K562 (cell line): Measurements from ENCODE around the gene PIK3AP1. TPM values are rescaled to one million over a fixed set of nuclear protein-coding genes. Genes with fewer than 3 reads are reported as not detected.

Experiments
- AFF4 ChIP-seq: sonication (generic); formaldehyde crosslinking; IDR thresholded peaks from 2 replicates; pipeline ENCODE4 v1.8.0; 2023; ENCODE audit warnings: mild to moderate bottlenecking, missing genetic modification reagents
- CEBPB ChIP-seq: fragments of 450-650 bp; IDR thresholded peaks from 2 replicates; pipeline ENCODE4 v1.6.1; 2016; ENCODE audit warnings: missing genetic modification characterization, missing compliant biosample characterization
- ELF1 ChIP-seq: fragments of 200-800 bp; sonication (Bioruptor generic); IDR thresholded peaks from 2 replicates; pipeline ENCODE4 v1.6.1; 2016; ENCODE audit warnings: missing genetic modification characterization, missing compliant biosample characterization
- FOXA1 ChIP-seq: fragments of 450-650 bp; IDR thresholded peaks from 2 replicates; pipeline ENCODE4 v1.6.1; 2016; ENCODE audit warnings: mild to moderate bottlenecking, borderline replicate concordance
- HDGF ChIP-seq: fragments of 450-650 bp; IDR thresholded peaks from 2 replicates; pipeline ENCODE4 v1.6.1; 2016
- HNRNPL ChIP-seq: fragments of 200-400 bp; formaldehyde crosslinking; IDR thresholded peaks from 2 replicates; pipeline ENCODE4 v1.6.1; 2017; ENCODE audit warnings: low read depth, mild to moderate bottlenecking, low read length
- KLF10 ChIP-seq: fragments of 250-450 bp; sonication (Bioruptor Pico); IDR thresholded peaks from 2 replicates; pipeline ENCODE4 v1.6.1; 2021; ENCODE audit warnings: matching md5 sums
- KLF16 ChIP-seq: IDR thresholded peaks from 2 replicates; pipeline ENCODE4 v1.6.1; 2016; ENCODE audit warnings: antibody characterized with exemption
- LCOR ChIP-seq: sonication (generic); formaldehyde crosslinking; IDR thresholded peaks from 2 replicates; pipeline ENCODE4 v1.8.0; 2022; ENCODE audit warnings: mild to moderate bottlenecking, missing genetic modification reagents
- NFXL1 ChIP-seq: fragments of 450-650 bp; formaldehyde crosslinking; IDR thresholded peaks from 2 replicates; pipeline ENCODE4 v1.4.0; 2021; ENCODE audit warnings: mild to moderate bottlenecking
- RCOR1 ChIP-seq, 2 experiments: IDR thresholded peaks; 2 replicates each; pipeline ENCODE4 v1.6.1; 2012; ENCODE audit warnings: low read depth in 2 of 2, low read length in 2 of 2, borderline replicate concordance in 1 of 2, improper control_type of control experiment in 1 of 2
- SLC30A9 ChIP-seq: fragments of 250-450 bp; sonication (Bioruptor Pico); IDR thresholded peaks from 2 replicates; pipeline ENCODE4 v1.8.0; 2022; ENCODE audit warnings: mild to moderate bottlenecking, moderate library complexity
- SRSF7 ChIP-seq: fragments of 200-400 bp; formaldehyde crosslinking; optimal IDR thresholded peaks from 2 replicates; pipeline ENCODE3; 2017; ENCODE audit warnings: mild to moderate bottlenecking, low read depth, low read length
- STAT5A ChIP-seq: IDR thresholded peaks from 2 replicates; pipeline ENCODE4 v1.6.1; 2012; ENCODE audit warnings: low read length, inconsistent platforms, borderline replicate concordance
- TARDBP ChIP-seq: fragments of 450-650 bp; IDR thresholded peaks from 2 replicates; pipeline ENCODE4 v1.6.1; 2016
- polyA plus RNA-seq, 8 experiments: library from polyadenylated mRNA; depleted of rRNA in 4 of 8; stranded (reverse) in 5 of 8; unstranded in 3 of 8; fragments of >200 nt; fragmentation: Nextera tagmentation in 2 of 8; fragmentation: Illumina TruSeq in 1 of 8; extraction: Ambion mirVana in 2 of 8; extraction: Trizol in 1 of 8; gene quantifications; 2 replicates each; pipeline versions ENCODE4 v1.2.1 to v1.2.3, GENCODE V29; 2011 to 2014; ENCODE audit warnings: inconsistent platforms in 1 of 8, missing spikeins in 1 of 8
- total RNA-seq, 7 experiments: library from RNA; depleted of rRNA in 6 of 7; stranded (reverse); fragments of >200 nt in 6 of 7; fragmentation: Illumina TruSeq in 2 of 7; extraction: Trizol in 2 of 7; gene quantifications; 2 replicates each; pipeline versions ENCODE4 v1.2.1 to v1.2.3, GENCODE V29; 2011 to 2021; ENCODE audit warnings: low replicate concordance in 1 of 7
- TF ChIP-seq, protein P1 (sequence below): fragments of 450-650 bp; conservative IDR thresholded peaks from 2 replicates; pipeline ENCODE4 v1.6.1; 2016; ENCODE audit warnings: missing genetic modification characterization, low read depth, mild to moderate bottlenecking, control low read depth, missing compliant biosample characterization
- TF ChIP-seq, protein P2 (sequence below), 2 experiments: fragments of 450-650 bp; formaldehyde crosslinking in 1 of 2; IDR thresholded peaks; 2 replicates each; pipeline versions ENCODE4 v1.4.0 to v1.6.1; 2014 to 2020; ENCODE audit warnings: mild to moderate bottlenecking in 2 of 2, borderline replicate concordance in 1 of 2, low read depth in 1 of 2

PIK3AP1 gene
- total and polyA plus RNA-seq, 9 of the 15 experiments (the other 6 are each of a cell fraction or from before 2014, with no cell fraction given) = 0.20 to 2.4 (median 1.4) TPM

GRCh38 chr10:96619120-96619519 lies 101.2 kb downstream of the PIK3AP1 start (continued):
- TF ChIP-seq, protein P1, sequence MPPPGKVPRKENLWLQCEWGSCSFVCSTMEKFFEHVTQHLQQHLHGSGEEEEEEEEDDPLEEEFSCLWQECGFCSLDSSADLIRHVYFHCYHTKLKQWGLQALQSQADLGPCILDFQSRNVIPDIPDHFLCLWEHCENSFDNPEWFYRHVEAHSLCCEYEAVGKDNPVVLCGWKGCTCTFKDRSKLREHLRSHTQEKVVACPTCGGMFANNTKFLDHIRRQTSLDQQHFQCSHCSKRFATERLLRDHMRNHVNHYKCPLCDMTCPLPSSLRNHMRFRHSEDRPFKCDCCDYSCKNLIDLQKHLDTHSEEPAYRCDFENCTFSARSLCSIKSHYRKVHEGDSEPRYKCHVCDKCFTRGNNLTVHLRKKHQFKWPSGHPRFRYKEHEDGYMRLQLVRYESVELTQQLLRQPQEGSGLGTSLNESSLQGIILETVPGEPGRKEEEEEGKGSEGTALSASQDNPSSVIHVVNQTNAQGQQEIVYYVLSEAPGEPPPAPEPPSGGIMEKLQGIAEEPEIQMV (tag) = no peak
- TF ChIP-seq NFXL1 = no peak
- TF ChIP-seq KLF16 = peak; percentile 95
- peak; percentile 83 to 97 for TF ChIP-seq RCOR1 (IDR thresholded peaks at IDR 0.05; ENCODE audit: borderline replicate concordance in 1 of 2, low read depth in 2 of 2, low read length in 2 of 2)
- TF ChIP-seq CEBPB = no peak
- no peak for TF ChIP-seq FOXA1
- TF ChIP-seq HNRNPL = no peak
- TF ChIP-seq KLF10 (CRISPR knock-in tag) = no peak
- TF ChIP-seq HDGF = no peak
- TF ChIP-seq, protein P2, sequence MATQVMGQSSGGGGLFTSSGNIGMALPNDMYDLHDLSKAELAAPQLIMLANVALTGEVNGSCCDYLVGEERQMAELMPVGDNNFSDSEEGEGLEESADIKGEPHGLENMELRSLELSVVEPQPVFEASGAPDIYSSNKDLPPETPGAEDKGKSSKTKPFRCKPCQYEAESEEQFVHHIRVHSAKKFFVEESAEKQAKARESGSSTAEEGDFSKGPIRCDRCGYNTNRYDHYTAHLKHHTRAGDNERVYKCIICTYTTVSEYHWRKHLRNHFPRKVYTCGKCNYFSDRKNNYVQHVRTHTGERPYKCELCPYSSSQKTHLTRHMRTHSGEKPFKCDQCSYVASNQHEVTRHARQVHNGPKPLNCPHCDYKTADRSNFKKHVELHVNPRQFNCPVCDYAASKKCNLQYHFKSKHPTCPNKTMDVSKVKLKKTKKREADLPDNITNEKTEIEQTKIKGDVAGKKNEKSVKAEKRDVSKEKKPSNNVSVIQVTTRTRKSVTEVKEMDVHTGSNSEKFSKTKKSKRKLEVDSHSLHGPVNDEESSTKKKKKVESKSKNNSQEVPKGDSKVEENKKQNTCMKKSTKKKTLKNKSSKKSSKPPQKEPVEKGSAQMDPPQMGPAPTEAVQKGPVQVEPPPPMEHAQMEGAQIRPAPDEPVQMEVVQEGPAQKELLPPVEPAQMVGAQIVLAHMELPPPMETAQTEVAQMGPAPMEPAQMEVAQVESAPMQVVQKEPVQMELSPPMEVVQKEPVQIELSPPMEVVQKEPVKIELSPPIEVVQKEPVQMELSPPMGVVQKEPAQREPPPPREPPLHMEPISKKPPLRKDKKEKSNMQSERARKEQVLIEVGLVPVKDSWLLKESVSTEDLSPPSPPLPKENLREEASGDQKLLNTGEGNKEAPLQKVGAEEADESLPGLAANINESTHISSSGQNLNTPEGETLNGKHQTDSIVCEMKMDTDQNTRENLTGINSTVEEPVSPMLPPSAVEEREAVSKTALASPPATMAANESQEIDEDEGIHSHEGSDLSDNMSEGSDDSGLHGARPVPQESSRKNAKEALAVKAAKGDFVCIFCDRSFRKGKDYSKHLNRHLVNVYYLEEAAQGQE (IDR thresholded peaks at IDR 0.05; ENCODE audit: borderline replicate concordance) = peak; percentile 32; the same call in 1 of the 2 replicates
- TF ChIP-seq, protein P2 (CRISPR knock-in tag; IDR thresholded peaks at IDR 0.05; ENCODE audit: low read depth) = no peak
- 0 out of 2 replicates have a peak, but pooled peaks have one; percentile 54 for TF ChIP-seq LCOR (CRISPR knock-in tag)
- no peak for TF ChIP-seq SRSF7
- TF ChIP-seq ELF1 (tag) = no peak
- TF ChIP-seq AFF4 (CRISPR knock-in tag) = no peak
- TF ChIP-seq TARDBP = peak; percentile 91; the same call in 1 of the 2 replicates
- no peak for TF ChIP-seq SLC30A9
- peak; percentile 91 for TF ChIP-seq STAT5A
